Neural cell (in vitro differentiated cells): ENCODE results near the gene KCNA4. TPM values are rescaled to one million over a fixed set of nuclear protein-coding genes. Genes with fewer than 3 reads are reported as not detected.

Source experiments
- H2AFZ ChIP-seq: fragments of 200-600, 300-800 bp; sonication (generic), shearing (Covaris generic); 2 replicates; pipeline ENCODE4 v1.6.0; 2014; ENCODE audit warnings: low read depth, mild to moderate bottlenecking, antibody characterized with exemption, low read length, moderate library complexity
- H3F3A ChIP-seq: fragments of 200-600 bp; shearing (Covaris generic); 2 replicates; pipeline ENCODE4 v1.6.1; 2016; ENCODE audit warnings: mild to moderate bottlenecking, moderate library complexity, mixed read lengths, antibody characterized with exemption, low read length; ENCODE audit not compliant: insufficient read depth, poor library complexity, severe bottlenecking
- H3K27ac ChIP-seq: fragments of 200-600, 300-800 bp; sonication (generic), shearing (Covaris generic); 2 replicates; pipeline ENCODE4 v1.5.1; 2014; ENCODE audit warnings: mild to moderate bottlenecking, low read length, moderate library complexity
- H3K27me3 ChIP-seq: fragments of 300-800, 200-600 bp; sonication (generic), shearing (Covaris generic); 2 replicates; pipeline ENCODE4 v1.6.0; 2014; ENCODE audit warnings: mild to moderate bottlenecking, low read depth, low read length, moderate library complexity; ENCODE audit not compliant: insufficient read depth
- H3K36me3 ChIP-seq: fragments of 300-800, 200-600 bp; sonication (generic), shearing (Covaris generic); 2 replicates; pipeline ENCODE4 v1.5.1; 2014; ENCODE audit warnings: mild to moderate bottlenecking, antibody characterized with exemption, low read length, moderate library complexity; ENCODE audit not compliant: insufficient read depth
- H3K4me2 ChIP-seq: fragments of 300-800, 200-600 bp; sonication (generic), shearing (Covaris generic); 2 replicates; pipeline ENCODE4 v1.6.0; 2014; ENCODE audit warnings: mild to moderate bottlenecking, low read length
- H3K4me3 ChIP-seq: fragments of 300-800, 200-600 bp; sonication (generic), shearing (Covaris generic); 2 replicates; pipeline ENCODE4 v1.5.1; 2014; ENCODE audit warnings: mild to moderate bottlenecking, low read length, moderate library complexity
- H3K79me2 ChIP-seq: fragments of 200-600 bp; shearing (Covaris generic); replicated peaks from 2 replicates; pipeline ENCODE4 v1.6.0; 2014; ENCODE audit warnings: mild to moderate bottlenecking, low read length, moderate library complexity; ENCODE audit not compliant: insufficient read depth
- H3K9ac ChIP-seq: fragments of 300-800, 200-600 bp; sonication (generic), shearing (Covaris generic); 2 replicates; pipeline ENCODE4 v1.6.1; 2016; ENCODE audit warnings: mild to moderate bottlenecking, low read length, mixed read lengths
- H3K9me2 ChIP-seq: fragments of 200-600 bp; shearing (Covaris generic); 2 replicates; pipeline ENCODE4 v1.6.1; 2016; ENCODE audit warnings: mild to moderate bottlenecking, low read length, mixed read lengths; ENCODE audit not compliant: insufficient read depth
- H3K9me3 ChIP-seq: fragments of 200-600, 300-800 bp; sonication (generic), shearing (Covaris generic); 2 replicates; pipeline ENCODE4 v1.6.1; 2016; ENCODE audit warnings: mild to moderate bottlenecking, mixed run types, low read length, moderate library complexity, mixed read lengths
- H4K20me1 ChIP-seq: fragments of 200-600 bp; shearing (Covaris generic); 2 replicates; pipeline ENCODE4 v1.6.1; 2016; ENCODE audit warnings: mild to moderate bottlenecking, mixed run types; ENCODE audit not compliant: insufficient read depth
- CTCF ChIP-seq: fragments of 450-650 bp; IDR thresholded peaks from 2 replicates; pipeline ENCODE4 v1.5.1; 2014; ENCODE audit warnings: antibody characterized with exemption, mild to moderate bottlenecking, moderate library complexity; ENCODE audit not compliant: poor library complexity, severe bottlenecking
- EP300 ChIP-seq: fragments of 450-650 bp; conservative IDR thresholded peaks from 2 replicates; pipeline ENCODE4 v1.6.1; 2014; ENCODE audit warnings: antibody characterized with exemption, mild to moderate bottlenecking, moderate library complexity; ENCODE audit not compliant: poor library complexity, severe bottlenecking
- EZH2 ChIP-seq: fragments of 200-600, 300-800 bp; shearing (Covaris generic), sonication (generic); IDR thresholded peaks from 2 replicates; pipeline ENCODE4 v1.6.1; 2014; ENCODE audit warnings: antibody characterized with exemption, low read length, borderline replicate concordance, mild to moderate bottlenecking; ENCODE audit not compliant: insufficient read depth, poor library complexity, severe bottlenecking
- MXI1 ChIP-seq: fragments of 450-650 bp; conservative IDR thresholded peaks from 2 replicates; pipeline ENCODE4 v1.6.1; 2014; ENCODE audit warnings: antibody characterized with exemption, mild to moderate bottlenecking; ENCODE audit not compliant: poor library complexity, severe bottlenecking
- POLR2AphosphoS5 ChIP-seq: IDR thresholded peaks from 2 replicates; pipeline ENCODE4 v1.6.1; 2012
- RAD21 ChIP-seq: fragments of 450-650 bp; conservative IDR thresholded peaks from 2 replicates; pipeline ENCODE4 v1.6.1; 2014; ENCODE audit warnings: antibody characterized with exemption, mild to moderate bottlenecking, moderate library complexity
- SMC3 ChIP-seq: fragments of 450-650 bp; conservative IDR thresholded peaks from 2 replicates; pipeline ENCODE4 v1.6.1; 2014; ENCODE audit warnings: antibody characterized with exemption, mild to moderate bottlenecking, moderate library complexity; ENCODE audit not compliant: poor library complexity
- TAF1 ChIP-seq: IDR thresholded peaks from 2 replicates; pipeline ENCODE4 v1.6.1; 2012; ENCODE audit warnings: low read depth
- polyA plus RNA-seq: library from polyadenylated mRNA; depleted of rRNA; stranded (reverse); fragments of >200 nt; gene quantifications from 2 replicates; pipeline ENCODE4 v1.2.3, GENCODE V29; 2014
- TF ChIP-seq, protein P1 (sequence below): IDR thresholded peaks from 2 replicates; pipeline ENCODE4 v1.6.1; 2012; ENCODE audit warnings: borderline replicate concordance

The KCNA4 gene
- polyA plus RNA-seq, 1 donor from 2014 or later: 5.9 TPM

DNA sequence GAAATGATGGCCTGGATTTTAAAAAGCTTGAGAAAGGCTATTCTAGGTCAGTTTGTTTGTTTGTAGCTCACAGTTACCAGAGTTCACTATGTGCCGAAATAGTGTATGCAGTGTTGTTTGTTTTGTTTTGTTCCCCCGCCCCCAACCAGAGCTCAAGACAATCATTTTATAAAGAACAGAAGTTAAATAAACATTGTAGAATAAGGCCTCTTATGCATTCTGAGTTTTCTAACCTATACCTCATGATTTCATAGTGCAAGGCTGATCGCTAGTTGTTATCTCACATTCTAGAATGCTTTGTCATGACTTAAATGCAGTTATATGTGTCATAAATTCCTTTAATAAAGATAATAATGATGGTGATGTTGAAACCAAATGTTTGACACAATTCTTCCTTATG is 7.8 kb downstream of the KCNA4 start:
- no peak for TF ChIP-seq CTCF
- no peak for TF ChIP-seq EP300
- no peak for TF ChIP-seq MXI1
- TF ChIP-seq, protein P1, sequence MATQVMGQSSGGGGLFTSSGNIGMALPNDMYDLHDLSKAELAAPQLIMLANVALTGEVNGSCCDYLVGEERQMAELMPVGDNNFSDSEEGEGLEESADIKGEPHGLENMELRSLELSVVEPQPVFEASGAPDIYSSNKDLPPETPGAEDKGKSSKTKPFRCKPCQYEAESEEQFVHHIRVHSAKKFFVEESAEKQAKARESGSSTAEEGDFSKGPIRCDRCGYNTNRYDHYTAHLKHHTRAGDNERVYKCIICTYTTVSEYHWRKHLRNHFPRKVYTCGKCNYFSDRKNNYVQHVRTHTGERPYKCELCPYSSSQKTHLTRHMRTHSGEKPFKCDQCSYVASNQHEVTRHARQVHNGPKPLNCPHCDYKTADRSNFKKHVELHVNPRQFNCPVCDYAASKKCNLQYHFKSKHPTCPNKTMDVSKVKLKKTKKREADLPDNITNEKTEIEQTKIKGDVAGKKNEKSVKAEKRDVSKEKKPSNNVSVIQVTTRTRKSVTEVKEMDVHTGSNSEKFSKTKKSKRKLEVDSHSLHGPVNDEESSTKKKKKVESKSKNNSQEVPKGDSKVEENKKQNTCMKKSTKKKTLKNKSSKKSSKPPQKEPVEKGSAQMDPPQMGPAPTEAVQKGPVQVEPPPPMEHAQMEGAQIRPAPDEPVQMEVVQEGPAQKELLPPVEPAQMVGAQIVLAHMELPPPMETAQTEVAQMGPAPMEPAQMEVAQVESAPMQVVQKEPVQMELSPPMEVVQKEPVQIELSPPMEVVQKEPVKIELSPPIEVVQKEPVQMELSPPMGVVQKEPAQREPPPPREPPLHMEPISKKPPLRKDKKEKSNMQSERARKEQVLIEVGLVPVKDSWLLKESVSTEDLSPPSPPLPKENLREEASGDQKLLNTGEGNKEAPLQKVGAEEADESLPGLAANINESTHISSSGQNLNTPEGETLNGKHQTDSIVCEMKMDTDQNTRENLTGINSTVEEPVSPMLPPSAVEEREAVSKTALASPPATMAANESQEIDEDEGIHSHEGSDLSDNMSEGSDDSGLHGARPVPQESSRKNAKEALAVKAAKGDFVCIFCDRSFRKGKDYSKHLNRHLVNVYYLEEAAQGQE: no peak
- no peak for TF ChIP-seq RAD21
- no peak for TF ChIP-seq POLR2AphosphoS5
- TF ChIP-seq SMC3: no peak
- TF ChIP-seq TAF1: no peak
- no peak for TF ChIP-seq EZH2
- H3K9me3 ChIP-seq: no peaks in the 10 kb centered on the region
- no peaks in the 10 kb centered on the region for H3K79me2 ChIP-seq
- H2AFZ ChIP-seq: no peak overlapping the region
- no peak overlapping the region for H3K4me2 ChIP-seq
- no peaks in the 10 kb centered on the region for H4K20me1 ChIP-seq
- H3K9ac ChIP-seq: no peak overlapping the region
- no peak overlapping the region for H3K27ac ChIP-seq
- no peaks in the 10 kb centered on the region for H3K9me2 ChIP-seq
- H3F3A ChIP-seq: no peaks in the 10 kb centered on the region
- no peaks in the 10 kb centered on the region for H3K36me3 ChIP-seq
- H3K27me3 ChIP-seq: no peaks in the 10 kb centered on the region
- no peak overlapping the region for H3K4me3 ChIP-seq

GRCh38 chr11:30006876-30007275 is 10.0 kb downstream of the KCNA4 start:
- Histone ChIP-seq H3K9me2 (no peaks in the 10 kb centered on the region), H3K4me2 (no peak overlapping the region), H3K27ac (no peak overlapping the region), H3K4me3 (no peak overlapping the region), H4K20me1 (no peaks in the 10 kb centered on the region), H3K9me3 (no peaks in the 10 kb centered on the region), H3K36me3 (no peaks in the 10 kb centered on the region), H3K79me2 (no peaks in the 10 kb centered on the region), H2AFZ (no peak overlapping the region), H3K9ac (no peak overlapping the region), H3K27me3 (no peaks in the 10 kb centered on the region), H3F3A (no peaks in the 10 kb centered on the region)
- no peak for TF ChIP-seq MXI1
- no peak for TF ChIP-seq SMC3
